SK-N-SH treated with all-trans-retinoic acid at 6 μM for 48 hours (cell line): ENCODE data around the gene TDRD9.

Source experiments
- BACH2 ChIP-seq: fragments of 250-450 bp; sonication (Bioruptor Pico); IDR thresholded peaks from 2 replicates; pipeline ENCODE4 v1.9.0; 2021; ENCODE audit warnings: mild to moderate bottlenecking, borderline replicate concordance
- CREB5 ChIP-seq: fragments of 250-450 bp; sonication (Bioruptor Pico); IDR thresholded peaks from 2 replicates; pipeline ENCODE4 v1.5.1; 2020; ENCODE audit warnings: low read depth, mild to moderate bottlenecking, moderate library complexity
- CSRNP3 ChIP-seq: fragments of 250-450 bp; sonication (Bioruptor Pico); IDR thresholded peaks from 2 replicates; pipeline ENCODE4 v1.5.1; 2021; ENCODE audit warnings: mild to moderate bottlenecking, moderate library complexity
- ESRRG ChIP-seq: fragments of 250-450 bp; sonication (Bioruptor Pico); IDR thresholded peaks from 2 replicates; pipeline ENCODE4 v1.6.1; 2021; ENCODE audit warnings: mild to moderate bottlenecking
- OSR1 ChIP-seq: fragments of 250-450 bp; sonication (Bioruptor Pico); IDR thresholded peaks from 2 replicates; pipeline ENCODE4 v1.8.0; 2022; ENCODE audit warnings: moderate library complexity, mild to moderate bottlenecking, inconsistent platforms
- PATZ1 ChIP-seq: fragments of 250-450 bp; sonication (Bioruptor Pico); IDR thresholded peaks from 2 replicates; pipeline ENCODE4 v1.8.0; 2020; ENCODE audit warnings: mild to moderate bottlenecking, moderate library complexity, borderline replicate concordance
- POU6F1 ChIP-seq: fragments of 250-450 bp; sonication (Bioruptor Pico); IDR thresholded peaks from 2 replicates; pipeline ENCODE4 v1.8.0; 2021; ENCODE audit warnings: low read depth, mild to moderate bottlenecking, moderate library complexity, borderline replicate concordance
- RARB ChIP-seq: fragments of 250-450 bp; sonication (Bioruptor Pico); IDR thresholded peaks from 2 replicates; pipeline ENCODE4 v1.8.0; 2021; ENCODE audit warnings: mild to moderate bottlenecking, moderate library complexity
- SNAI2 ChIP-seq: fragments of 250-450 bp; sonication (Bioruptor Pico); IDR thresholded peaks from 2 replicates; pipeline ENCODE4 v1.5.0; 2020; ENCODE audit warnings: mild to moderate bottlenecking, moderate library complexity
- TOX ChIP-seq: fragments of 250-450 bp; sonication (Bioruptor Pico); IDR thresholded peaks from 2 replicates; pipeline ENCODE4 v1.8.0; 2021; ENCODE audit warnings: mild to moderate bottlenecking, moderate library complexity, borderline replicate concordance
- ZC3H10 ChIP-seq: fragments of 250-450 bp; sonication (Bioruptor Pico); IDR thresholded peaks from 2 replicates; pipeline ENCODE4 v1.5.1; 2021; ENCODE audit warnings: mild to moderate bottlenecking, moderate library complexity

- TF ChIP-seq POU6F1 (no peak), RARB (CRISPR knock-in tag) (no peak), ZC3H10 (CRISPR knock-in tag) (no peak), ESRRG (CRISPR knock-in tag) (no peak), PATZ1 (CRISPR knock-in tag) (no peak), CREB5 (no peak), BACH2 (CRISPR knock-in tag) (no peak), OSR1 (CRISPR knock-in tag) (no peak), SNAI2 (no peak), TOX (CRISPR knock-in tag) (no peak), CSRNP3 (CRISPR knock-in tag) (no peak)
Measured at GRCh38 chr14:103890821-103891666, 37.2 kb upstream of the TDRD9 start.
